ENCODE measurements around the gene NR1D1.

DNA sequence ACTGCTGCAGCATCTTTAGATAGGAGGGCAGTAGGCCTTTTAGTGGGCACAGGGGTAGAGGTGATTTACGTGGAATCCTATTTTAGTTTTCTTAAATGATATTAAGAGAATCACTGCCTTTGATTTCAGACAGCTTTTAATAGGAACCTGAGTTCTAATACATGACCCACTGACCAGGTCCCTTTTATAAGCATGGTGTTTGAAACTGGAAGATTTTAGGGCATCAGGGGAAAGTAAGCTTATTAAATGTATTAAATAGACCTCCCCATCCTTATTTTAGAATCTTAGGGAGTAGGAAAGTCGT, 23.4 kb upstream of the NR1D1 start:
- no peak for TF ChIP-seq GATA2 (IDR thresholded peaks at IDR 0.05; ENCODE audit: low read depth, low read length)
- TF ChIP-seq GATA3 (IDR thresholded peaks at IDR 0.05; ENCODE audit: low read depth, low read length), result no peak

All from SH-SY5Y (cell line).